ENCODE measurements around the gene SNRPB.

GRCh38 chr20:2429051-2429450, 41.5 kb downstream of the SNRPB start:
- TF ChIP-seq CTCF (IDR thresholded peaks at IDR 0.05), result no peak
- no peak for TF ChIP-seq POLR2A (IDR thresholded peaks at IDR 0.05)
